B cell (primary cell): ENCODE results near the gene HMGB4. TPM values are rescaled to one million over a fixed set of nuclear protein-coding genes. Genes with fewer than 3 reads are reported as not detected.

Source experiments
- ATAC-seq: fragments of 200-7000 bp; cut with Tn5 transposase; one replicate; pipeline ENCODE4 v1.10.0; 2021; ENCODE audit warnings: low read depth, mild to moderate bottlenecking, moderate number of reproducible peaks, moderate library complexity
- CTCF ChIA-PET: fragments of 350-600 bp; sonication (Branson Sonifier 250); formaldehyde crosslinking; loops from one replicate; lab custom pipeline; 2021; ENCODE audit warnings: antibody characterized with exemption, inconsistent platforms; lab: Charles Lee
- POLR2A ChIA-PET: fragments of 350-600 bp; sonication (Branson Sonifier 250); formaldehyde crosslinking; loops from one replicate; lab custom pipeline; 2021; ENCODE audit warnings: antibody characterized with exemption; lab: Charles Lee
- DNase-seq: peaks from one replicate; pipeline ENCODE4 v3.0.0; 2013
- H2AFZ ChIP-seq: 2 replicates; pipeline ENCODE4 v1.6.1; 2012; ENCODE audit warnings: mild to moderate bottlenecking, low read depth, low read length; ENCODE audit not compliant: insufficient read depth, poor library complexity, severe bottlenecking
- H3K27ac ChIP-seq, 2 donors: 1 replicate in 1 of 2; 2 replicates in 1 of 2; pipeline ENCODE4 v1.5.1; 2012 to 2013; ENCODE audit warnings: low read length in 2 of 2, mild to moderate bottlenecking in 2 of 2, moderate library complexity in 1 of 2
- H3K27me3 ChIP-seq, 4 experiments: fragments of 200-600 bp in 1 of 4; sonication (generic) in 1 of 4; replicated peaks in 1 of 4; 1 replicate in 2 of 4; 2 replicates in 2 of 4; pipeline versions ENCODE4 v1.6.1 to v1.7.0; 2013 to 2016; ENCODE audit warnings: low read length in 3 of 4, mild to moderate bottlenecking in 2 of 4, mixed read lengths in 1 of 4, moderate library complexity in 1 of 4; ENCODE audit not compliant: insufficient read depth in 4 of 4, control insufficient read depth in 3 of 4; ENCODE audit errors: control extremely low read depth in 1 of 4
- H3K36me3 ChIP-seq, 2 experiments: replicated peaks in 1 of 2; 1 replicate in 1 of 2; 2 replicates in 1 of 2; pipeline versions ENCODE4 v1.6.1 to v1.7.1; 2013; ENCODE audit warnings: low read length in 1 of 2; ENCODE audit not compliant: insufficient read depth in 2 of 2, control insufficient read depth in 1 of 2; ENCODE audit errors: control extremely low read depth in 1 of 2, extremely low read depth in 1 of 2
- H3K4me1 ChIP-seq, 2 donors: fragments of 200-600 bp in 1 of 2; sonication (generic) in 1 of 2; 1 replicate in 1 of 2; 2 replicates in 1 of 2; pipeline versions ENCODE4 v1.5.1 to v1.6.1; 2013 to 2017; ENCODE audit warnings: low read length in 2 of 2; ENCODE audit not compliant: control insufficient read depth in 2 of 2, insufficient read depth in 2 of 2
- H3K4me2 ChIP-seq: replicated peaks from 2 replicates; pipeline ENCODE3; 2012; ENCODE audit warnings: mild to moderate bottlenecking, low read depth, low read length; ENCODE audit not compliant: poor library complexity, severe bottlenecking
- H3K4me3 ChIP-seq, 5 experiments: fragments of 200-600 bp in 1 of 5; sonication (generic) in 1 of 5; 1 replicate in 3 of 5; 2 replicates in 2 of 5; pipeline versions ENCODE4 v1.5.1 to v1.7.0; 2011 to 2016; ENCODE audit warnings: low read length in 4 of 5, mild to moderate bottlenecking in 4 of 5, low read depth in 2 of 5, control low read depth in 1 of 5, moderate library complexity in 1 of 5; ENCODE audit not compliant: insufficient read depth in 1 of 5; ENCODE audit errors: control extremely low read depth in 1 of 5, extremely low read depth in 1 of 5
- H3K79me2 ChIP-seq: fragments of 200-600 bp; sonication (generic); one replicate; pipeline ENCODE4 v1.6.0; 2016; ENCODE audit warnings: low read length; ENCODE audit not compliant: control insufficient read depth, insufficient read depth
- H3K9ac ChIP-seq: fragments of 200-600 bp; sonication (generic); 2 replicates; pipeline ENCODE4 v1.6.1; 2017; ENCODE audit warnings: mild to moderate bottlenecking, low read length, moderate library complexity
- H3K9me3 ChIP-seq, 3 donors: one replicate each; pipeline versions ENCODE4 v1.6.1 to v1.7.1; 2013; ENCODE audit warnings: low read length in 2 of 3; ENCODE audit not compliant: control insufficient read depth in 2 of 3, insufficient read depth in 1 of 3; ENCODE audit errors: control extremely low read depth in 1 of 3
- H4K20me1 ChIP-seq: 2 replicates; pipeline ENCODE4 v1.6.0; 2012; ENCODE audit warnings: mild to moderate bottlenecking, low read length; ENCODE audit not compliant: insufficient read depth, control insufficient read depth, poor library complexity, severe bottlenecking
- H3K27ac Mint-ChIP-seq: one replicate; pipeline ENCODE4 v1.8.0; 2021; ENCODE audit warnings: mixed read lengths
- H3K27me3 Mint-ChIP-seq: one replicate; pipeline ENCODE4 v1.8.0; 2021; ENCODE audit warnings: mixed read lengths
- H3K4me1 Mint-ChIP-seq: one replicate; pipeline ENCODE4 v1.8.0; 2021; ENCODE audit warnings: mixed read lengths
- H3K4me3 Mint-ChIP-seq: one replicate; pipeline ENCODE4 v1.8.0; 2021; ENCODE audit warnings: mixed read lengths
- H3K9me3 Mint-ChIP-seq: one replicate; pipeline ENCODE4 v1.8.0; 2022; ENCODE audit warnings: mixed read lengths; ENCODE audit not compliant: insufficient read depth
- CTCF ChIP-seq: fragments of 200-600 bp; IDR thresholded peaks from one replicate; pipeline ENCODE4 v1.8.0; 2022; ENCODE audit warnings: antibody characterized with exemption, mild to moderate bottlenecking
- EZH2 ChIP-seq: IDR thresholded peaks from 2 replicates; pipeline ENCODE4 v1.6.1; 2012; ENCODE audit warnings: borderline replicate concordance, low read depth, mild to moderate bottlenecking, moderate library complexity, low read length; ENCODE audit not compliant: insufficient read depth, poor library complexity, severe bottlenecking
- WGBS: methylation state at CpG from one replicate; pipeline ENCODE4 v1.1.5; 2013; ENCODE audit warnings: missing lambda C conversion rate; ENCODE audit not compliant: insufficient coverage; 5-methylcytosine and 5-hydroxymethylcytosine counted together
- intact Hi-C: fragments of 100-400 bp; cut with micrococcal nuclease; formaldehyde crosslinking; loops from one replicate; pipeline ENCODE4 v1.10.0; 2022
- polyA plus RNA-seq: library from polyadenylated mRNA; depleted of rRNA; stranded (reverse); fragments of >200 nt; gene quantifications from 2 replicates; pipeline ENCODE4 v1.2.3, GENCODE V29; 2012
- total RNA-seq, 2 donors: library from RNA; stranded (reverse); fragments of 120-200 nt in 1 of 2; gene quantifications; 1 replicate in 1 of 2; 2 replicates in 1 of 2; pipeline versions ENCODE4 v1.2.3 to v1.2.4, GENCODE V29; 2013 to 2022

The HMGB4 gene
- total and polyA plus RNA-seq, 2 donors (not counting 1 experiment from before 2014, with no cell fraction given) = not detected

DNA sequence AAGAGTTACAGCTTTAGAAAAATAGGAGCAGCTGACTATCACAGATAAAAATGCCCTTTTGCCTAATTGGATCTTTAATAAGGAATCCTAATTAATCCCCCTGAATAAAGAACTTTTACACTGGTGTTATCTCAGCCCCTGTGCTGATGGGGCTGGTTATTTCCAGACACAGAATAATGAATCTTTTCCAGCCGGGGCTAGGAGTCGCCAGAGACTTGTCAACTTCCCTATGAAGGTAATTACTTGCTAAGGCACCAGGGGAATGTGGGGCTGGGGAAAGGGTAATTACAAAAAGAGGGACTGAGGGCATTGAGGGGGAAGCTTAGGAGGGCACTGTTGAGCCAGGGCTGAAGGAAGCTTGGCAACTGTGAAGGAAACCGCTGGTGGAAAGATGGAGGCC lies 34.5 kb downstream of the HMGB4 start:
- no peak overlapping the region for H3K27ac ChIP-seq
- H4K20me1 ChIP-seq = no peaks in the 10 kb centered on the region
- 75% methylated on average over 1 of the region's 3 CpGs for WGBS
- Mint-ChIP-seq H3K27me3 (peaks cover 6% of the 10 kb centered on the region), H3K4me3 (no peak overlapping the region), H3K9me3 (no peaks in the 10 kb centered on the region), H3K4me1 (peaks cover 11% of the 10 kb centered on the region), H3K27ac (no peak overlapping the region)
- H3K4me2 ChIP-seq = no peak overlapping the region
- H3K4me1 ChIP-seq = peaks cover 0 to 10% of the 10 kb centered on the region in 2 donors
- no peak overlapping the region for H3K9ac ChIP-seq
- no peak overlapping the region for H3K4me3 ChIP-seq
- POLR2A ChIA-PET = no interaction called here
- no peaks in the 10 kb centered on the region for H3K9me3 ChIP-seq
- no peak overlapping the region for H2AFZ ChIP-seq
- intact Hi-C loops = no loop called here
- DNase-seq (no peak), ATAC-seq (no peak)
- no peaks in the 10 kb centered on the region for H3K79me2 ChIP-seq
- TF ChIP-seq EZH2 (no peak), CTCF (no peak)
- no peaks in the 10 kb centered on the region for H3K27me3 ChIP-seq
- CTCF ChIA-PET = no interaction called here
- H3K36me3 ChIP-seq = no peaks in the 10 kb centered on the region

DNA sequence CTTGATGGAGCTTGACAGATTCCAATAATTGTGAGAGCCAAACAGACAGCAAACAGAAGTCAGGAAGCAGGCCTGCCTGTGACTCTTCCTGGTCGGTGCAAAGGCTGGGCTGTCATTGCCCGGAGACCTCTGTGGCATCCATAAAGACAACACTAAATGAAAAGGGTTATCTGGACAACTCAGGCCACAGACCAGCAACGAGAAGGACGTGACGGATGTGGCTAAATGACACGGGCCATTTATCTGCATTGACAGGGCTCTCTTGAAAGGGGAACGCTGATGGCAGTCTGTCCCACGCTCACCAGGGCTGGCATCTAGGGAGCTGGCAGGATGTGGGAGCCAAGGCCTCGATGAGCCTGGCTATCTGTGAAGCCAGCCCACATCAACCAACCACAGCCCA lies 35.0 kb downstream of the HMGB4 start:
- Histone ChIP-seq H3K36me3 (no peaks in the 10 kb centered on the region), H3K9ac (no peak overlapping the region), H4K20me1 (no peaks in the 10 kb centered on the region), H2AFZ (no peak overlapping the region), H3K27ac (no peak overlapping the region), H3K4me3 (no peak overlapping the region), H3K9me3 (no peaks in the 10 kb centered on the region), H3K4me1 (peaks cover 0 to 12% of the 10 kb centered on the region in 2 donors), H3K4me2 (no peak overlapping the region), H3K79me2 (no peaks in the 10 kb centered on the region), H3K27me3 (no peaks in the 10 kb centered on the region)
- POLR2A ChIA-PET = no interaction called here
- Mint-ChIP-seq H3K27ac (no peak overlapping the region), H3K9me3 (no peaks in the 10 kb centered on the region), H3K27me3 (peaks cover 10% of the 10 kb centered on the region), H3K4me1 (peaks cover 16% of the 10 kb centered on the region), H3K4me3 (no peak overlapping the region)
- CTCF ChIA-PET = no interaction called here
- ATAC-seq (no peak), DNase-seq (no peak)
- TF ChIP-seq EZH2 (no peak), CTCF (no peak)
- 59% methylated on average over 8 of the region's 9 CpGs for WGBS
- intact Hi-C loops = no loop called here
